AG04450 (cell line): ENCODE results near the gene DCLK1. TPM values are rescaled to one million over a fixed set of nuclear protein-coding genes. Genes with fewer than 3 reads are reported as not detected.

Experiments
- CTCF ChIA-PET: fragments of 300-600, 350-600 bp; formaldehyde crosslinking; extraction: SDS; loops from one replicate; lab custom pipeline; 2022; ENCODE audit warnings: antibody characterized with exemption, inconsistent platforms; lab: Charles Lee
- POLR2A ChIA-PET: fragments of 350-600 bp; formaldehyde crosslinking; extraction: SDS; loops from one replicate; lab custom pipeline; 2021; ENCODE audit warnings: antibody characterized with exemption, inconsistent platforms; lab: Yijun Ruan, JAX
- DNase-seq: peaks from one replicate; pipeline ENCODE4 v3.0.0-alpha.2; 2011; ENCODE audit warnings: low read depth, low spot score
- H3K27ac ChIP-seq: one replicate; pipeline ENCODE4 v1.5.1; 2012; ENCODE audit warnings: low read depth, low read length, control low read depth
- H3K27me3 ChIP-seq: one replicate; pipeline ENCODE4 v1.6.0; 2012; ENCODE audit warnings: low read length; ENCODE audit not compliant: control insufficient read depth, insufficient read depth
- H3K4me3 ChIP-seq: 2 replicates; pipeline ENCODE4 v1.5.1; 2011; ENCODE audit warnings: mild to moderate bottlenecking, low read depth, low read length, control low read depth
- H3K9me3 ChIP-seq: 2 replicates; pipeline ENCODE4 v1.5.1; 2012; ENCODE audit warnings: low read length; ENCODE audit not compliant: control insufficient read depth, insufficient read depth
- polyA plus RNA-seq: library from polyadenylated mRNA; depleted of rRNA; stranded (reverse); fragments of >200 nt; gene quantifications from 2 replicates; pipeline ENCODE4 v1.2.3, GENCODE V29; 2011
- TF ChIP-seq, protein P1 (sequence below): IDR thresholded peaks from 2 replicates; pipeline ENCODE4 v1.5.1; 2011; ENCODE audit warnings: low read depth, low read length, control low read depth, inconsistent platforms

Gene DCLK1
- polyA plus RNA-seq, 1 experiment, result not detected

DNA sequence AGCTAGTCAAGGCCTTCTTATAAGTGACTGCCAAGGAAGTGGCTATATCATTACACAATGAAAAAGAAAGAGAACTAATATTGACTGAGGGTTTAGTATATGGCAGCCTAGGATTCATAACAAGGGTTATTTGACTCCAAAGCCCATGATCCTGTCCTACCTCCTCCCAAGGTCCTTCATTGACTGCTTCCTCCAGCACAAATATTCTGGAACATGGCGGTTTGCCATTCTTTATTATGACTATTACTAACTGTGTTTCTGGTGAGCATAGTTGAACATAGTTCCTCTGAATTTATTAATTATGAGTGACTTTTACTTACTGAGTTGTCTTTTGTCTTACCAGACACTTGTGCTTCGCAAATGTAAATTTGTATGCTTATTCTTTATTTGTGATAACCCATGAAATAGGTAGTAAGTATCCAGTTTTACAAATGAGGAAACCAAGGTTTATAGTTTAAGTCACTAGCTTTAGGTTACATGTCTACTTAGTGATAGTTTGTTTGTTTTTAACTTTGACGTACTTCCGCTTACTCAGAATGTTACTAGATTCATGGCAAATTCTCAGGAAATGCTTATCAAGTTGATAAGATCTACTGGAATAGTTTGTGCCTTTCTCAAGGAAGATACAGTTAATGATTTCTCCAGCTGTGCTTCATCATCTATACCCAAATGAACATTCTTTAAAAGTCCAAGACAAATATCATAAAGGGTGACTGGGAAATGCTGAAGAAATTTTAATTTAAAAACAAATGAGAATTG lies 15.5 kb upstream of the DCLK1 start:
- H3K27ac ChIP-seq, result no peak overlapping the region
- CTCF ChIA-PET, result no interaction called here
- POLR2A ChIA-PET, result no interaction called here
- H3K27me3 ChIP-seq, result no peaks in the 10 kb centered on the region
- TF ChIP-seq, protein P1, sequence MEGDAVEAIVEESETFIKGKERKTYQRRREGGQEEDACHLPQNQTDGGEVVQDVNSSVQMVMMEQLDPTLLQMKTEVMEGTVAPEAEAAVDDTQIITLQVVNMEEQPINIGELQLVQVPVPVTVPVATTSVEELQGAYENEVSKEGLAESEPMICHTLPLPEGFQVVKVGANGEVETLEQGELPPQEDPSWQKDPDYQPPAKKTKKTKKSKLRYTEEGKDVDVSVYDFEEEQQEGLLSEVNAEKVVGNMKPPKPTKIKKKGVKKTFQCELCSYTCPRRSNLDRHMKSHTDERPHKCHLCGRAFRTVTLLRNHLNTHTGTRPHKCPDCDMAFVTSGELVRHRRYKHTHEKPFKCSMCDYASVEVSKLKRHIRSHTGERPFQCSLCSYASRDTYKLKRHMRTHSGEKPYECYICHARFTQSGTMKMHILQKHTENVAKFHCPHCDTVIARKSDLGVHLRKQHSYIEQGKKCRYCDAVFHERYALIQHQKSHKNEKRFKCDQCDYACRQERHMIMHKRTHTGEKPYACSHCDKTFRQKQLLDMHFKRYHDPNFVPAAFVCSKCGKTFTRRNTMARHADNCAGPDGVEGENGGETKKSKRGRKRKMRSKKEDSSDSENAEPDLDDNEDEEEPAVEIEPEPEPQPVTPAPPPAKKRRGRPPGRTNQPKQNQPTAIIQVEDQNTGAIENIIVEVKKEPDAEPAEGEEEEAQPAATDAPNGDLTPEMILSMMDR, result no peak
- H3K4me3 ChIP-seq, result no peak overlapping the region
- DNase-seq, result no peak
- no peaks in the 10 kb centered on the region for H3K9me3 ChIP-seq

DNA sequence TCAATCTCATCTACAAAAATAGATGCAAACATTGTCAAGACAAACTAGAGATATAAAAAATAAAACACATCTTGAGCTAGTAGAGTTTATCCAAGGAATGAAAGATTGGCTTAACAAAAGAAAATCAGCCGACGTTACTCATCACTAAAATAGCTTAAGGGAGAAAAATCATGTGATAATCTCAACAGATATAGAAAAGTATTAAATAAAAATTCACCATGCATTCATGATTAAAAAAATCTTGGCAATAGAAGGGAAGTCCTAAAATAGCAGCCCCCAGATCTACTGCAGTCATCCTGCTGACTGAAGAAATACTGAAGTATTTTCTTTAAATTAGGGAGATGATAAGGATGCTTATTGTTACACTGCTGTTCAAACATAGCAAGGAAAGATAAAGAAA lies 12.6 kb upstream of the DCLK1 start:
- CTCF ChIA-PET, result no interaction called here
- no peaks in the 10 kb centered on the region for H3K9me3 ChIP-seq
- H3K27ac ChIP-seq, result no peak overlapping the region
- POLR2A ChIA-PET, result no interaction called here
- DNase-seq, result no peak
- no peaks in the 10 kb centered on the region for H3K27me3 ChIP-seq
- TF ChIP-seq, protein P1, result no peak
- no peak overlapping the region for H3K4me3 ChIP-seq

DNA sequence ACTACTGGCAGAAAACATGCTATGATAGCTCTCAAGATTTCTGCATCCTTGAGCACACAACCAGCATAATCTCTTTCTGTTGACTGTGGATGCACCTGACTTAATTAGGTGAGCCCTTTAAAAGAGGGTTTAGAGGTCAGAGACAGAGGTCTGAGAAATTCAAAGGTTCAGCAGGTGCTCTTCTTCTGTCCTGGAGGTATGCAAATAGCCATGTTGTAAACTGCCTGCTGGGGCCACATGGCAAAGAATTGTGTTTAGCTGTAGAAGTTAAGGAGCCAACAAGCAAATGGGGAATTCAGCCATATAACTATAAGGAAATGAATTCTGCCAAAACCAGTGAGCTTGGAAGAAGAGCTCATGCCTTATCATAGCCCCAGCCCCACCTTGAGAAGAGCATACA lies 11.6 kb upstream of the DCLK1 start:
- POLR2A ChIA-PET, result no interaction called here

DNA sequence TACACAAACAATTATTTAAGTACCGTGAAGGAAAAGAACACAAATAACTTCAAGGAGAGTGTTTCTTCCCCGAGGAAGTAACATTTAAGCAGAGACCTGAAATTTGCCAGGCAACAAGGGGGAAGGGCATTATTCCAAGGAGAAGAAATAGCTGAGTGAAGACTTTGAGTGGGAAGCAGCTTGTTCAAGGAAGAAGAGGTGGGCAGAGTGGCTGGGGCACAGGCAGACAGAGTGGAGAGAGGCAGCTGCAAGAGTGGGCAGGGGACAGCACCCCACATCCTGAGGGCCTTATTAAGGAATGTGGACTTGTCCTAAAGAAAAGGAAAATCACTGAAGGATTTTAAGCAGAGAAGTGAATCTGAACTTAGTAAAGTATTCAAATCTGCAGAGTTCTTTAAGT lies 4.7 kb upstream of the DCLK1 start:
- POLR2A ChIA-PET, result no interaction called here
- peaks cover 14% of the 10 kb centered on the region for H3K27me3 ChIP-seq
- CTCF ChIA-PET, result interaction anchor here (0.6 kb wide), 1 partner anchor 105 kb away, joined by 3 read pairs; no protein-coding TSS in a partner anchor

More for the DNA sequence above, 11.6 kb upstream of the DCLK1 start:
- Histone ChIP-seq H3K27ac (no peak overlapping the region), H3K27me3 (no peaks in the 10 kb centered on the region), H3K9me3 (no peaks in the 10 kb centered on the region), H3K4me3 (no peak overlapping the region)
- TF ChIP-seq, protein P1, result no peak
- no peak for DNase-seq
- CTCF ChIA-PET, result interaction anchor here (0.9 kb wide), 1 partner anchor 10 kb away, joined by 3 read pairs; no protein-coding TSS in a partner anchor

DNA sequence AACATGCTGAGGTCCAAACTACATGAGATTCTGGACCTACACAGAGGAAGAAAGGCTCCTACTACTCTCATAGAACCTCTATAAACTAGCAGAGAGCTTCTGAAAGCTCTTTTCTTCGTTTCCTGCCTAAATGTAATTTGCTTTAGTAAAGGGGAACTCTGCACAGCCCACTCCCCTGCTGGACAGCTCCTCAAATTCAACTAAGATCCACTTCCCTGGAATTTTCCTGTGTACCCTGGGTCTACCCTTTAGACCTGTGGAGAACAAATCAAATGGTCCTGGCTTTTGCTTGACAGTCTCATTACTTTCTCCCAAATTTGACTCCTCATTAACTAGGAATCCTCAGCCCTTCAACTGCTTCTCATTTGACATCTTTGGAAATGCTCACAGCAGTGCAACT lies 3.5 kb upstream of the DCLK1 start:
- DNase-seq, result no peak
- ChIA-PET CTCF (no interaction called here), POLR2A (no interaction called here)
- TF ChIP-seq, protein P1, result no peak
- H3K27me3 ChIP-seq, result peaks cover 25% of the 10 kb centered on the region
- no peak overlapping the region for H3K27ac ChIP-seq
- no peaks in the 10 kb centered on the region for H3K9me3 ChIP-seq
- H3K4me3 ChIP-seq, result no peak overlapping the region

More for the DNA sequence above, 4.7 kb upstream of the DCLK1 start:
- DNase-seq, result no peak
- Histone ChIP-seq H3K4me3 (no peak overlapping the region), H3K9me3 (no peaks in the 10 kb centered on the region), H3K27ac (no peak overlapping the region)
- TF ChIP-seq, protein P1, result no peak
